ENCODE data around the gene MPHOSPH9.
"Not testable (repeated sequence)": the region's sequence is repeated elsewhere in the genome, so short reads cannot be mapped to it uniquely, and the experiment has no call there.

The MPHOSPH9 gene

DNA sequence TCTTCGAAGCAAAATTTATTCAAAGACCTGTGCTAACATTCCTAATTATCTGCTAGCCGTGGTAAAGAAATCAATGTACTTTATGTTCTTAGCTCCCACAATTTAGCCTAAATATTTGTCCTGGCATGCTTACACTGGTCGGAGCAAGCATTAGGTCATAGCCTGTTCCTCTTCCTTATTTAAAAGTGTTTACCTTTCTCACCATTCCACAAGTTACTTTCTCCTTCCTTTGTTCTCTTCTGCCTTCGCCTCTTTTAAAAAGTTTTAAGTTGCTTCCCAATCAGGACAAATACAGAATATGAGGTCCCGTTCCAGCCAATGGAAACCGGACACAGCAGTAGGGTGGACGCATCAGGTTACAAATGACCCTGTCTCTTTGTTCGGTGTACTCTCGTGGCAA is 27.1 kb upstream of the MPHOSPH9 start:
- no peak for DNase-seq

DNA sequence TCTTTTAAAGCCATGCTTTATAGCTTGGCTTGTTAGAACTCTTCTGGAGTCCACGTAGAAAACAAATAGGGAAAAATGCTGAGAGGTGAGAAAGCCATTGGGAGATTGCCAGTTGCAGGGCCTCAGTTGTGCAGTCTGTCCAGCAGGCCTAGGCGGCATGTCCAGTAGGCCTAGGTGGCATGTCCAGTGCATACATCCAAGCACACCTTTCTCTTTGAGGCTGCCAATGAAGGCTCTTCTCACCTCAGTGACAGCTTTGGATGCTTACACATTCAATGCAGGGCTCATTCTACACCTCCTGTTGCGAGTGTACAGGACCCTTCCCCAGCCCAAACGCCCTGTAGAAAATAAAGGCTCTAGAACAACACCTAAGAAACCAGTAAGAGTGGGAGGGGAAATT is 25.7 kb upstream of the MPHOSPH9 start:
- DNase-seq = no peak

GRCh38 chr12:123254853-123255446 is 22.0 kb upstream of the MPHOSPH9 start:
- no peak for DNase-seq

GRCh38 chr12:123253641-123254459 is 20.9 kb upstream of the MPHOSPH9 start:
- no peak for DNase-seq

- DNase-seq = not testable (repeated sequence)
These were observed 19.4 kb upstream of the MPHOSPH9 start for GRCh38 chr12:123252365-123252764.

GRCh38 chr12:123251403-123252076 is 18.6 kb upstream of the MPHOSPH9 start:
- no peak for DNase-seq

GRCh38 chr12:123250471-123251383 is 17.8 kb upstream of the MPHOSPH9 start:
- DNase-seq = no peak

DNA sequence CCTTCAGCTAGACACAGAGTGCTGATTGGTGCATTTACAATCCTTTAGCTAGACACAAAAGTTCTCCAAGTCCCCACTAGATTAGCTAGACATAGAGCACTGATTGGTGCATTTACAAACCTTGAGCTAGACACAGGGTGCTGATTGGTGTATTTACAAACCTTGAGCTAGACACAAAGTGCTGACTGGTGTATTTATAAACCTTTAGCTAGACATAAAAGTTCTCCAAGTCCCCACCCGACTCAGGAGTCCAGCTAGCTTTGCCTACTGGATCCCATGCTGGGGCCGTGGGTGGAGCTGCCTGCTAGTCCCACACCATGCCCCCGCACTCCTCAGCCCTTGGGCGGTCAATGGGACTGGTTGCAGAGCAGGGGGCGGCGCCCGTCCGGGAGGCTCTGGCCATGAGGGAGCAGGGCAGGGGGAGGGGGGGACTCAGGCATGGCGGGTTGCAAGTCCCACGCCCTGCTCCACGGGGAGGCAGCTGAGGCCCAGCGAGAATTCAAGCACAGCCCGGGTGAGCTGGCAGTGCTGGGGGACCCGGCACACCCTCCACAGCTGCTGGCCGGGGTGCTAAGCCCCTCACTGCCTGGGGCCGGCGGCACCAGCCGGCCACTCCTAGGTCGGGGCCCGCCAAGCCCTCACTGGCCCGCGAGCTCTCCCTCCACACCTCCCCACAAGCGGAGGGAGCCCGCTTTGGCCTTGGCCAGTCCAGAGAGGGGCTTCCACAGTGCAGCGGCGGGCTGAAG is 16.2 kb upstream of the MPHOSPH9 start:
- not testable (repeated sequence) for DNase-seq

GRCh38 chr12:123248129-123248528 is 15.2 kb upstream of the MPHOSPH9 start:
- DNase-seq = not testable (repeated sequence)

GRCh38 chr12:123245678-123246077 is 12.7 kb upstream of the MPHOSPH9 start:
- no peak for DNase-seq

- no peak for DNase-seq
These were observed 10.8 kb upstream of the MPHOSPH9 start for GRCh38 chr12:123243671-123244262.

DNA sequence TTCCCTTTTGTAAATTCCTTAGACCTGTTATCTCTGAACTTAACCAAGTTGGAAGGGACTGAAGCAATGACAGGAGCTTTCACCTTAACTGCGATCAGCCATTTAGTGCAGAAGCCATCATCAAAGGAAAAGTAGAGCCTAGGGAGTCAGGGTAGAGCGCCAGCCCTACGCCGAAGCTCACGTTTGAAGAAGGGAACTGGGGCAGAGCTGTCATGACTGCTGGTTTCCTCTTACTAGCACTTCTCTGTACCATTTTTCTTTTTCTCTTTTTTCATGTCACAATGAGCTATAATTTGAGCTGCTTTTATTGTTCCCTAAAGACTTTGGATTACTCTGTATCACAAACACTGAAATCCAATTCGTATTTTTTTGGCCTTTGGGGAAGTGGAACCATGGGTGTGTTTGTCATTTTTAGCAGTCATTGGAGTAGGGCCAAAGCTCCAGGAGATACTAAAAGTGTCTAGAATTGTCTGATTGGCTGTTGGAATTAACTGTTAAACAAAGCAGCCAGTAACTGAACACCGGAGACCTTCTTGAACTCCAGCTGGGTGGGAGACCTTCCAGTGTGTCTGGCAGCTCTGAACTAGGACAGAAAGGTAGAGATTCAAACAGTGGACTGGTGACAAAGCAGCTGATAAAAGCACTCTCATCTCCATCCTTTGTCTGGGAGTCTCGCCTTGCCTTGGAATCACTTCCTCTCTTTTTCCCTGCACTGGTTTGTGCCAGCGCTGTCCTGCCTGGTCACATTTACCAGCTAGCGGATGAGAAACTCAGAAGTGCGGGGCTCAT is 9.4 kb upstream of the MPHOSPH9 start:
- DNase-seq = no peak

DNA sequence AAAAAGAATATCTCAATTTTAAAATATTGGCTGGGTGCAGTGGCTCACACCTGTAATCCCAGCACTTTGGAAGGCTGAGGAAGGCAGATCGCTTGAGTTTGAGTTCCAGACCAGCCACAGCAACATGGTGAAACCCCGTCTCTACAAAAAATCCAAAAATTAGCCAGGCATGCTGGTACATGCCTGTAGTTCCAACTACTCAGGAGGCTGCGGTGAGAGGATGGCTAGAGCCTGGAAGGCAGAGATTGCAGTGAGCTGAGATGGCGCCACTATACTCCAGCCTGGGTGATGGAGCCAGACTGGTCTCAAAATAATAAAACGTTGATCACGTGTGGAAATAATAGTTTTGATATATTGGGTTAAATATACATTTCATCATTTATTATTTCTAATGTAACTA is 6.0 kb upstream of the MPHOSPH9 start:
- no peak for DNase-seq

DNA sequence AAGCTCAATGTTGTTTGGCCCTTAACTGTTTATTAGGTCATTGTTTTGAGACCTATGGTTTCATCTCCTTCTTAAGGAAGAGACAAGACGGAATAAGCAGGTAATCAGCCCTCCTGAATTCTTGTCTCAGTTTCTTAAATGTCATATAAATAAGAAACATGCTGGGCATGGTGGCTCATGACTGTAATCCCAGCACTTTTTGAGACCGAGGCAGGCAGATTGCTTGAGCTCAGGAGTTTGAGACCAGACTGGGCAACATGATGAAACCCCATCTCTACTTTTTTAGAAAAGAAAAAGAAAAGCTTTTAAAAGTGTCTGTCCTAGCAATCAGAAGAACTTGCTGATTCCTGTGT is 5.4 kb upstream of the MPHOSPH9 start:
- DNase-seq = no peak

DNA sequence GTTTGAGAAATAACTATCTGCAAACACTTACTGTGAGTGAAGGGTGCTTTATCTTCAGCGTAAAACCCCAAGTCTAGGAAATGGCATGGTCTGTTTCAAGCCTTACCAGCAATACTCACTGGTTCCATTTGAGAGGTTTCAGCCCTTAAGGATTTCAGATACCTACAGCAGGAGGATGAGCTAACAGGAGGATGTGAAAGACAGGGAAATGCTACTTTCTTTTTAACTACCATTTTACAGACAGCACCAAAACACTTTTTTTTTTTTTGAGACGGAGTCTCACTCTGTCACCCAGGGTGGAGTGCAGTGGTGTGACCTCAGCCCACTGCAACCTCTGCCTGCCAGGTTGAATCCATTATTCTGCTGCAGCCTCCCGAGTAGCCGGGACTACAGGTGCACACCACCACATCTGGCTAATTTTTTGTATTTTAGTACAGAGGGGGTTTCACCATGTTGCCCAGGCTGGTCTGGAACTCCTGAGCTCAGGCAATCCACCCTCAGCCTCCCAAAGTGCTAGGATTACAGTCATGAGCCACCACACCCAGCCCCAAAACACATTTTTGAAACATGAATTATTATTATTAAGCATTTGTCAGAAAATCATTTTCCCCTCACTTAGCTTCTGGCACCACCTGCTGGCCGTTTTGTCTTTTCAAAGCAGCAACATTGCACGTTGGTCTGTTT is 4.8 kb upstream of the MPHOSPH9 start:
- DNase-seq = peak; percentile 74

DNA sequence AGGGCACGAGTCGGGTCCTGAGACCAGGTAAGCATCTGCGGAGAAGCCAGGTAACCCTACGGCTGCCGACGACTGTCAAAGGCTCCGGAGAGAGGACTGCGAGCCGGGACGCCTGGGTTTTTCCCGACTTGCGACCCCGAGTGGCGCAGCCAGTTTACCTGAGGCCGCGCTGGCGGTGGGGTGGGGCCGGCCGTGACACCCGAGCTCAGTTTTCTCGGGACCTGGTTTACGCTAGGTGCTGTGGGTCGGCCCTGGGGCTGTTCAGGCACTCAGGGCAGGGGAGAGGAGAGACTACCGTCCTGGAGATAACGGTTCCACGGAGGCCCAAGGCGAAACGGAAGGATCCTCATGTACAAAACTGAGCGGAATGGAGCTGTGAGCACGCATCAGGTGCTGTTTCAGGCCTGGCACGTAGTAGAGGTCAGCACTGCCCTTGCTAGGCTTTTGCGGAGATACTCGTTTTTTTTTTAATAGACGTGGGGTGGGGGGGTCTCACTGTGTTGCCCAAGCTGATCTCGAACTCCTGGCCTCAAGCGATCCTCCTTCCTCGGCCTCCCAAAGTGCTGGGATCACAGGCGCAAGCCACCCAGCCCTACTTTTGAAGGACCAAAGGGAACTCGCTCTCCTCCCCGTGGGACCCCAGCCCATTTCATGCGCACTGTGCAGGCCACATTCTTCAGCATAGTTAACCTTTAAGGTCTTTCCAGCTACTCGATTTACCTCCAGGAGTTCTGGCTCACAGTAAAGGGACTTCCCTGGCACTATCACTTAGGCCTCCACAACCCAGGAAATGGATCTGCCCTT is 766 bp upstream of the MPHOSPH9 start:
- no peak for DNase-seq

GRCh38 chr12:123232472-123232806 is 502 bp downstream of the MPHOSPH9 start:
- DNase-seq = no peak

DNA sequence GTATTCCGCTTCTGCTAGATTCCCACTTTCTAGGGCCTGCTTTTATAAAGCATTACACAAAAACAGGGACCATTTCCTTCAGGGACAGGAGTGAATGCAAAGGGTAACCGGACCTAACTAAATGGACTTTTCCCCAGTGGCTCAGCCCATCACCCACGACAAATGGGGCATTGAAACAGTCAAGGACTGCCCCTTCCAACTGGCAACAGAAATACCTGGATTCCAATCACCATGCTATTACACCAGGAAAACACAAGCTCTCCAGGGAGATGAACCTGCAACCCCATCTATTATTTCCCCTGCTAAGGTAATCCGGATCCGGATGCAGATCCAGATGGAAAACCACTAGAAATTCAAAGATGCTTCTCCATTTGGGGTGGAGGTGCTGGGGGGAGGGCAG is 1.0 kb downstream of the MPHOSPH9 start:
- DNase-seq = no peak

DNA sequence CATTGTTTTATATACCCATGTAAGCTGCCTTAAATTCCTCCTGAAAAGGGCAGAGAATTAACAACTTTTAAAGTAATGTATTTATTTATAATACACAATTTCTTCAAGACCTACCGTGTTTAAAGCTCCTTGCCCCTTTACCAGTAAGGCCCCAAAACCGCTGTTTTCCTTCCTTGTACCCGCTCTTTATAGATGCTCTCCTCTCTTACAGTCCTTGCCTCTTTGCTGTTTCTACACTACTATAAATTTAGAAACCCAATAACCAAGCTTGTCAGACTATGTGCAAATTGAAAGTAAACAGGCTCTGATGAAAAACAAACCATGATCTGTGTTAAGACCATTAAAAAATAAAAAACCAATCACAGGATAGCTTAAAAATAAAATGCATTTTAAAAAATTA is 3.9 kb downstream of the MPHOSPH9 start:
- no peak for DNase-seq
